GM19463 (cell line): Measurements from ENCODE around the gene HIPK2.

Source experiments
- ATAC-seq: cut with Tn5 transposase; IDR thresholded peaks from one replicate; pipeline ENCODE4 v1.9.1; 2021; ENCODE audit warnings: mild to moderate bottlenecking, moderate library complexity; ENCODE audit not compliant: unreplicated experiment

The HIPK2 gene

DNA sequence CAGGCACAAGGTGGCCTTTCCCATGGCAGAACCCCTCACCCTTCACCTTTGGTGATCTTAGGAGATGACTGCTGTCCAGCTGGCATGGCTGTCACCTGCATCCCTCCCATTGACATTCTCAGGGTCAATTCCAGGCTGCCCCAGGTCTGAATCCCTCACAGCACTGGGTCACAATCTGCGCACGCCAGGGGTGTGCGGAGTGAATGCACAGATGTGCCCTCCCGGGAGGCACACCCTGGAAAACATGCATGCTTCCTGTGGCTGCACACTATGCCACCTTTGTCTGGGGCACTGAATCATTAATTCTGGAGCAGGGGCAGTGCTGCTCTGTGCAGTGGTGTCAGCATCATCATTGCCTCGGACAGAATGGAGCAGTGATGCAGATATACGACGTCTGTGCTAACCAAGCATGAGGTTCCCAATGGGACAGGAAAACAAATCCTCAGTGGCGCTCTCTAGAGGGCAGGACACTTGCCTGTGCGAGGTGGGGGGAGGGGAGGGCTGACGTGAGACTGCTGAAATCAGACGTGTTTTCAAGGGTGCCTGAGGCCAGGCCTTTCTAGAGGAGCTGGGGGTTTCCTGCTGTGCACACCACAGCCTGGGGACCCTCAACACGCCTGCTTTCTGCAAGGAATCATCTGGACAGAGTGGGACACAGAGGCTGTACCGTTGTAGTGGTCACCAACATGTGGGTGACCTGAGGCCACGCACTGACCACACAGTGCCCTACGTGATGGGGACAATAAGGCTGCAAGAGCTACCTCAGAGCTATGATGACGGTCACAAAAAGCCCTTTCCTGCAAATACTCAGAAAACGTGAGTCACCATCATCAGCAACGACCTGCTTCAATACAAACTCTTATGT lies 77.9 kb downstream of the HIPK2 start:
- ATAC-seq: no peak

DNA sequence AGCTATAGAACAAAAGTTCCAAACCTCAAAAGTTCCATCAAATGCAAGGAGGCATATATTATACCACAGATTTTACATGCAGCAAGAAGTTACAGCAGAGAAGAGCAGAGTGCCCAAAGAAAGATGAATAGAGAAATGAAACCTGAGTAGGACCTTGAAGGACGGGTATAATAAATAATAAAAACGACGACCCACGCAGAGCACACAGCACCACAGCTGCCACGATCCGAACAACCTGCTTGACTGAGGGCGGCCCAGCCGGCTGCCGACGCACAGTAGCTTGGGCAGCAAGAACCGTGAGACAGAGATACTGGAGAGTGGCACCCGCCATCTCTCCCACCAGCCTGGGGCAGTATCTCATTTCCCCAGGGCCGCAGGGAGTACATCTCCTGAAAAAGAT lies 79.0 kb downstream of the HIPK2 start:
- ATAC-seq: no peak

DNA sequence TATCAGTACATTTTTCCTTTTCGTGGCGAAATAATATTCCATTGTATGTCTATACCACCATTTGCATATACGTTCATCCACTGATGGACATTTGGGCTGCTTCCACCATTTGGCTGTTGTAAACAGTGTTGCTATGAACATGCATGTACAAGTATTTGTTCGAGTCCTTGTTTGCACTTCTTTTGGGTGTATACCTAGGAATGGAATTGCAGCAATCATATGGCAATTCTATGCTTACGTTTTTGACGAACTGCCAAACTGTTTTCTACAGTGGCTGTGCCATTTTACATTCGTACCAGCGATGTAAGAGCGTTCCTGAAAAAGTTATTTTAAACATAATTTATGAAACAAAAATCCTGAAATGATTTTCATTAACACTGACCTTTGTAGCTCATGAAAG lies 79.5 kb downstream of the HIPK2 start:
- ATAC-seq: no peak

DNA sequence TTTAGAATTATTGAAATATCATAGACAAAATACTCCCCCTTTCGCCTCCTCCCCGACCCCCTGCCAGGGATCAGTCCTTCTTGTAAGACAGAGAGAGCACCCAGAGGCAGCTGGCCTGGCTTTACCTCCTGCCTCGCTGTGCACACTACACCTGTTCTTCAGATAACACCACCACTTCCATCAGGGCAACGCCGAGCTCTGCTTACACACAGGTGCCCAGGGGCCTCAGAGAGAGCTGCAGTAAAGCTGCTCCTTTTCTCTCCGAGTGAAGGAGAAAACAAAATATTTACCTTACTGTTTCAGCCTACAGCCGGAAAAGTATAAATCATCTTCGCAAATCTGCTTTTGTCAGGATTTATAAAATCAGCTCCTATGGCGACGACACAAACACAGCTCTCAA lies 80.7 kb downstream of the HIPK2 start:
- no peak for ATAC-seq

DNA sequence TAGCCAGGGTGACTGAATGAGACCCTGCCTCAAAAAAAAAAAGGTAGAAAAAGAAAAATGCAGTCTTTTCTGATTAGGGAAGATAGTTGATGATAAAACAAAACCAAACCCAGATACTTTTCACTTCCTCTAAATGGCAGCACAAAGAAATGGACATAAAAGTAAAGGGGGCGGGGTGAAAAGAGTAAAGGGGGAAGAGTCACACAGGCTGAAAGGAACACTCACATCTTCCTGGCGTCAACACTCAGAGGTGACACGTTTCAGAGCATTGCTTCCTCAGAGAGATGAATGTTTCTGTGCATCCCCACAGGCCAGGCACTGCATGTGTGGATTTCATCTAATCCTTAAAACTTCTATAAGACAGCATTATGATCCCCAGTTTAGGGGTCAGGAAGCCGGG lies 81.2 kb downstream of the HIPK2 start:
- ATAC-seq: peak; percentile 61

DNA sequence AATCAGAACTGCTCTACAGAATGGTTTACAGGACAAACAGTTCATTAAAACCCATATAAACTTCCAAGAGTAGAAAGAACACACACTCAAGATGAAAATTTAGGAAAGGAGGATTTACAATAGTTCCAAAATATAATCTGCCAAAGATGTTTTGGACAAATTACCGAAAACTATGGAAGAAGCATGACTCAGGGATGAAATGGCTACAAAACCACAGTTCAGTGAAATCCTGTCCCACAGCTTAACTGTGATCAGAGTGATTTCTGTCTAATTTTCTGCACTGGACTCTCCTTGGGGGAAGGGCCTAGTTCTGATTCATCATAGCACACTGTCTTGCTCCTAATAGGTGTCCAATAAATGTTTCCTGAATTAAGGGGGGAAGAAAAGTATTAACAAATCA lies 82.2 kb downstream of the HIPK2 start:
- no peak for ATAC-seq

DNA sequence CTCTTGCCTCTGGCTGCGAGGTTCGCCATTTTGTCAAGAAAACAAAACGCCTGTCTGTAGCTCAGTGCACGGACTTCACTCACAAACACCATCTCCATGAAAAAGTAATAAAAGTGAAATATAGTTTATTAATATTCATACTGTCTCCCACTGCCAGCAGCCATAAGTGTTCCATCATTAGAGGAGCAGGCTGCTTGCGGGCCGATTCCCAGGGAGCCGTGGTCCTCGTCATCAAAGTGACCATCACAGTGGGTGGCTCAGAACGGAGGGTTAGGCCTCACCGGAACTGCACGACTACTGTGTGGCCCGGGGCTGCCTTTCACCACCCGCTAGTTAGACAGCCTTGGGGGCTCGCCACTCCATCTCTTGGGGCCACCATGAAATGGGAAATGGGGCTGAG lies 82.7 kb downstream of the HIPK2 start:
- no peak for ATAC-seq

DNA sequence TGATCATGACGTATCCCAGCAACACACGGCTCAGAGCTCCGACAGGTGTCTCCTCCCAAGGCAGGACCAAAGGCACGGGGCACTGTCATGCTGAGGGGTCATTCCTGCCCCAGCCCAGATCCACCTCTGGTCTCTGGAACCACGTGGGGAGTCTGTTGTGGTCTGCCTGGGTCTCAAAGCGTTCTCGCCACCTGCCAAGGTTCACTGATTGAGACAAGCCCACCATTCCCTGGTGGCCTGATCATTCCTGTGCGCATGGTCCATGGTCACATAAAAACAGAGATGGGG lies 83.5 kb downstream of the HIPK2 start:
- ATAC-seq: no peak

DNA sequence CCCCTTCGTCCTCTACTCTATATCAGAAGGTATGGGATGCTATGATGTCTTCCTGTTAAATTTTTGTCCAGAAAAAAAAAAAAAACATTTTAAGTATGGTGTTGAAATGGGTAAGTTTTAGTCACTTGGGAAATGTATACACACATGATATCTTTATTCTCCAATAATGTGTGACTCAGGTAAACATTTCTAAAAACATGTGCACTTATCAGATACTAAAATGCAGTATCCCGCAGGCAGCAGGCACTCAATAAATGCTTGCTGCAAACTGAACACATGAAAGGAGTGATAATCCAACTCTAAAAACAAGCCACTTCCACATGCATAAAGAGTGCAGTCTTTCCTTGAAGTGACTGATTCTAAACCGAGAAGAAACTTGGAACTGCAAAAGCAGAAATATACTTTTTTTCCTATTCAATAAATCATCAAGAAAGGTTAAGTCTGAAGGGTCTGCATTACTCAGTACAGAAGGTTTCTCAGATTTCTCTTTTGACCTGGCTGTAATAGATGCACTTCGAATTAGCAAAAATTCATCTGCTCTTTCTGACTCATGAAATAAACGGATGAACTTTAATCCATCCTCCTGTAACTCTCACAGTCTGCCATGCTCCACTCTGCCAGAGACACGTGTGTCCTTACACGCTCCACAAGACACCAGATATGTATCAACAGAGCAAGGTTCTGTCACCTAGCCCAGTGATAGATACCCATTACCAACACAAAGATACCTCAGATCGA lies 84.0 kb downstream of the HIPK2 start:
- ATAC-seq: no peak

DNA sequence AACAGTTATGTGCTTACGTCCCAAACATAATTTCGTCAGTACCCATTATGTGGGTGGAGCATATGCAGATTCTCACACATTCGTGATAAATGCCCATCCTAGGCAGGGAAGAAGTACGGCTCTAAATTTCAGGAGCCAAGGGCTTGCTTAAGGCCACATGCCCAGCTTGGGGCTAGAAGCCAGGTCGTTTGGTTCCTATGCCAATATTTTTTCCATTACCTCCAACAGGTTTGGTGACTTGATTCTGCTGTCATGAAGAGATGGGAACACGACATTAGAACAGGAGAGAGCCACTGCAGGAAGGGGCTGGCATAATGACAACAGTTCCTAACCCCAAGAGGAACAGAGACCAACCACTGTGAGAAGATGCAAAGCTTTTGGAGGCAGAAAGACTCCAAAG lies 85.1 kb downstream of the HIPK2 start:
- ATAC-seq: no peak

DNA sequence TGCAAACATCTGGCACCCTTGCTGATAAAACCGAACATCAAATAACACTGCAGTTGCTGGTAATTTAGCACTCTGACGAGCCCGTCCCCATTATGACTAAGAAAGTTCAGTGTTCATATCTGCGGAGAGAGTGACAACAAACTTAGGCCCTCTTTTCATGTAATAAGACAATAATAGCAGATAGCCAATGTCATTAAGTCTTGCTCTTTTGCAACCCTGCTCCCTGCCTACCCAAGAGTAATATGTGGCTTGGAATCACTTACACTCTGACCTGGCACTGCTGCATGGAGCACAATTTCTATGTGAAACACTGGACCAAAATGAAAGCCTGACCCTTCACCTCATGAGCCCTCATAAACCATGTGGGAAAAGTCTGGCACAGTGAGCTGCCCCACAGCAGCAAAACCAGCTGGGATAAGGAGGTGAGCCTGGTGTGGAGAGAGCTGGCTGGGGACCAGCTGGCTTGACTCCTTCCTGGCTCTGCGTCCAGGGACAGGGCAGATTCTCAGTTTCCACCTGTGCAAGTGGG lies 86.5 kb downstream of the HIPK2 start:
- ATAC-seq: no peak

DNA sequence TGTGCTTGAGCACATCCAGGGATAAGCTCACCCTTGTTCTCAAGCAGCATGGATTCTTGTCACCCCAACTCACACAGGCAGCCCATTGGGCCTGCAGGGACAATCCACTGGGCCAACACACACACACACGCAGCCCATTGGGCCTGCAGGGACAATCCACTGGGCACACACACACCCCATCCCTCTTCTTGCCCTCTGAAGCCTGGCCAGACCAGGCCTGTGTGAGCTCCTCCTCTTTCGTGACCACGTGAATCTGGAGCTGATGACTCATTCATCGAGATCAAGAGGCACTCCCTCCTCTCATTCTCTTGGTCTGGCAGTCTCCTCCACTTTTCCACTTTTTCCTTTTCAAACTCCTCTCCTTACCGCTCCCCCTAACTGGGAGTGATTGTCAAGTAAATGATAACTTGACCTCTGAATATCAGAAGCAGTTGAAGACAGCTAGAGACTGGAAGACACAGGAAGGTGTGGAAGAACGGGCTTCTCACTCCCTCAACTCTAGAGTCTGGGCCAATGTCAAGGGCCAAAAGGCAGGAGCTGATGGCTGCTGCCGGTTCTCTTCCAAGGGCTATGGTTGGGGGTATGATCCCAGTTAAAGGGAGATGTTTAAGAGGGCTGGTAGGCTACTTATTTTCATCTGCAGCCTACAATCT lies 89.7 kb downstream of the HIPK2 start:
- ATAC-seq: no peak

DNA sequence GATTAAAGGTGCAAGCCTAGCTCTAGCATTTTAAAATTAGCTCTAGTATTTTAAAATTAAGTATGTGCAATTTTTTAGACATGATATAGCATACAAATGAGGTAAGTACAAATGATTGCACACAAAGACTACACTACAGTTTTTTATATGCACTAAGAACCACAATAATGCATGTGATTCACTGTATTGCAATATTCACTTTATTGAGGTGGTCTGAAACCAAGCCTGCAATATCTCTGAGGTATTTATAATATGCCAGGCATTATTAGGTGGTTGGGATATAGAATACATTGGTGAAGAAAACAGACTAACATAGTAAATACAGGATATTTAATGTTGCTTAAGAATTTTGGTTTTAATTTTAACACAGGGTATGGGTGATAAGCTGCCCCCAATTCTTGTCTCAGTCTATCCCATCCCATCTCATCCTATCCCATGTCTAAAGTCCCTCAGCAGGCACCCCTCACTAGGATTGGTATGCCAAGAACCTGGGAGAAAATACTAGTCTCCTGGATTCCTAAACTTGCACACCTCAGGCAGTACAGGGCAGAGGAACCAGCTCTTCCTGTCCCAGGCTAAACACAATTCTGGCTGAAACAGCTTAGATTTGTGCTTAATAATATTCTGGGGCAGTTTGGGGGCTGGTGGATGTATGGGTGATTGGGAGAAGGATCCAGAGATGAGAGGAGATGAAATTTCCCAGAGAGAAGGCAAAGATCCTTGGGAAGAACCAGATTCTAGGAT lies 90.4 kb downstream of the HIPK2 start:
- no peak for ATAC-seq

DNA sequence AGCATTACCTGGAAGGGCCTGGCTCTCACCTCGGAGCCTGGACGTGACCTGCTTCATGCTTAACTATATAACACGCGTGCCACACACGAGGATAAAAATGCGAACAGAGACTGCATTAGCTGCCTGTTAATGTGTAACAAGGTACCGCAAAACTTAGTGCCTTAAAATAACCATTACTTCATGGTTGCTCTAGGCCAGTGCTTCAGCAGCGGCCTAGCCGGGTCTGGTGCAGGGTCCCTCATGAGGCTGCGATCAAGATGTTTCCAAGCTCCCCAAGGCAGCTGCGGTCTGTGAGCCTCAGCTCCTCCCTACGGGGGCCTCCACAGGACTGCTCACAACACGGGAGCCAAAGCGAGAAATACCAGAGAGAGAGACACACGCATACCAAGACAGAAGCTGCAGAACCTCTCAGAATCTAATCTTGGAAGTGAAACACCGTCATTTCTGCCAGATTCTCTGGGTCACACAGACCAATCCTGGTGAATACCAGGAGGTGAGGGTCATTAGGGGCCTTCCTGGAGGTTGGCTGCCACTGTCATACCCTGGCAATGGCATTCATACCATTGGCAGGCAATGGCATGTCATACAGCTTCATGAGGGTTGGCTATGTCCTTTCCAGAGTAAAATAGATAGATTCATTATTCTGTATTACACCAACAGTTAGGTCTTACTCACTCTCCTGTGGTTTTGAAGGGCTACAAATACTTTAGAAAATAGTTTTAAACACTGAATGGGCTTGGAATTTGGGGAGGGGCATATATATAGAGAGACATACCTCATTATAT lies 94.5 kb downstream of the HIPK2 start:
- no peak for ATAC-seq

DNA sequence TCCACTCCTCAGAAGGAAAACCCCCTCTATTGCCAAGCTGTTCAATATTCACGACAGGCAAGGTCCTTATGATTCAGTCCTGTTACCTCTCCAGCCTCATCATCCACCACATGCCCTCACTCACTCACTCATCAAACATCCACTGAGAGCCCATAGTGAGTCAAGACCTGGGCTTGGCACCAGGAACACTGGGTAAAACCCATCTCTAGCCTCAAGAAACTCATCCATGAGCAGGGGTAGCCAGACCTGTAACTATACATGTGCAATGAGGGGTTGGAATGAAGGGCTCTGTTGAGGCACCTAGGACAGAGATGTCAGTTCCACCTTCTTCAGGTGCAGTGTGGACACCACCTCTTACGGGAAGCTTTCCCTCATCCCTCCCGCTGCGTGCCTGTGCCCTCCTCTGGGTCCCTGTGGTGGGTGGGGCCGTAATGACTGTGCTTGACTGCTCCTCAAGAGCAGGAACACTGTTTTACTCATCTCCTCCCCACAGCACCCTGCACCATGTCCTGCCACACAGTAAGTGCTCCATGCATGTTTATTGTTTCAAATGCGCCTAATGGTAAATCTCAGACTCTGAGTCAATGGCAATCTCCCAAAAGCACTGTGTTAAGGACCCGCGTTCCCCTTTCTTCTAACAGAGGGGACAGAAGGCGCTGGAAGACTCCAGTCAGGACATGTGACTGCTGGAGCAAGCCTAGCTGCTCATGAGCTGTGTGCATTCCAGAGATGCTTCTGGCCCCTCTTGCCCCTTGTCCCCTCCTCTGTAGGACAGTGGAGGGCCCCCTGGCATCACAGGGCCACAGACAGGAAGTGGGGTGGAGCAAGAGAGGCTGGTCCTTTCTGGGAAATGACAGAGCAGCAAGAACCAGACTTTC lies 95.4 kb downstream of the HIPK2 start:
- ATAC-seq: peak; percentile 50

DNA sequence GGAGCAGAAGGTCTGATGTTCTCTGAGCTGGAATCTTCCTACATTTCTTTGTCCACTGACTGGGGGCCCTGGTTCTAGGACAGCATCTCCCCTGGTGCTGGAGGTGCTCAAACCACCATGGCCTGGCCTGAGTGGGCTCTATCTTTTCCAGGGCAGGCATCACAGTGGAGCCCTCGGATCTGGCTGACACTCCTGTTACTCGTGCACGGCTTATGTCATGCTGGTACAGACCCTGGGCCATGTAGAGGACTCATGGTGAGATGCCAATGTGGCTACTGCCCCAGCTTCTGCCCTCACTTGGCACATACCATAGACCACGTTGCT lies 96.0 kb downstream of the HIPK2 start:
- no peak for ATAC-seq

DNA sequence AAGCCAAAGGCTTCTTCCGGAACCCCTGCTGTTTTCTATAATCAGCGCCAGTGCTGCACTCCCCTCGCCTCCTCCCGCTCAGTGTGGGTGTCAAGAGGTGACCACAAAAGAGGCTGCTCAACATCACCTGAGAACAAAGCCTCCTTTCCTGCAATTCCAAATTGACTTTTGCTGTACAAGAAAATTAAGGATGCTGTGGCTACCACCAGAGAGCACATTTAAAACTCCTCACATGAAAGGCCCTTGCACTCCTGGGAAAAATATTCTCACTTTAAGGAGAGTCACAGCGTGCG lies 96.4 kb downstream of the HIPK2 start:
- ATAC-seq: no peak

DNA sequence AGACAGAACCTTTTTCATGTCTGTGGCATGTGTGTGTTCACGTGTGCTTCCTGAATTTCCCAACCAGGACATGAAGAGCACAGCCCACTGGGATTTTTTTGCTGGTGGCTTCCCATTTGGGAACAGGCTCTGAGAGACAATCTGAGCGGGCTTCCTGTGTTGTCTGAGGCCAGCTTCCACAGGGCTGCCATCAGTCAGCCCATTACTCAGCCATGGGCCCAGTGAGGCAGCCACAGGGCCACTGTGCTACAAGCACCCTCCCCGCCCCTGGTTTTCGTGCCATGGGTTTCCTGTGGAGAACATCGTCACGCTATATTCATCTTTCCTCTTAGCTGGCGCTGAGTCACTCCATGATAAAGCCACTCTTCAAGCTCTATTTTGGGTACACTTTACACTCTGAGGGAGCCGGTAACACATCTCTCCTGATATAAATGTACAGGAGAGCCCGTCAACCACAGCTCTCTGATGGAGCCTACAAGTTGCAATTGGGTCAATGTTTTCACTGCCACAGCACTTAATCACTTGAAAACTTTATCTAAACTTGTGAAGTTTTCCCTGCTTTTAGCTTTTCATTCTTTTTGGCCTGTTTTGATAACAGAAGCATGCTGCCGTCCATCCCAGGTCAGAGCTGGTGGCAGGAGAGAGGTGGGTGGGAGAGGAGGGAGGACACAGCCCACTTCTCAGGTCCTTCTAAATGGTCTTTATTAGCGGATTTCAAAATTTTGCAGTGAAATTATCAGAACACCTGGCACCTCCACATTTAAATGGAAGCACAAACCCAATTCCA lies 96.9 kb downstream of the HIPK2 start:
- peak; percentile 59 for ATAC-seq
